ENCODE data around the gene IGFBP5. TPM values are rescaled to one million over a fixed set of nuclear protein-coding genes. Genes with fewer than 3 reads are reported as not detected.

IGFBP5 gene
- total RNA-seq, 1 experiment from 2014 or later = not detected

- H3K9me3 ChIP-seq (ENCODE audit: low read length) = no peaks in the 10 kb centered on the region
- H3K9ac ChIP-seq (ENCODE audit: low read length) = no peak overlapping the region
- DNase-seq = no peak
- no peaks in the 10 kb centered on the region for H3K4me1 ChIP-seq (ENCODE audit: low read length)
- no peaks in the 10 kb centered on the region for H3K9me2 ChIP-seq (replicated peaks; ENCODE audit: insufficient read depth, low read length)
- no peak overlapping the region for H3K27ac ChIP-seq (ENCODE audit: low read length)
- no peak overlapping the region for H2AFZ ChIP-seq (ENCODE audit: low read length)
- H4K20me1 ChIP-seq (ENCODE audit: insufficient read depth, low read depth, low read length) = no peaks in the 10 kb centered on the region
- no peaks in the 10 kb centered on the region for H3K27me3 ChIP-seq (ENCODE audit: low read length)
- H3K36me3 ChIP-seq (ENCODE audit: insufficient read depth, low read length) = no peaks in the 10 kb centered on the region
- no peak overlapping the region for H3K4me2 ChIP-seq (ENCODE audit: low read depth, low read length, poor library complexity, severe bottlenecking)
- no peaks in the 10 kb centered on the region for H3K79me2 ChIP-seq (ENCODE audit: low read length)
- no peak overlapping the region for H3K4me3 ChIP-seq (ENCODE audit: low read length)
These were observed 25.8 kb upstream of the IGFBP5 start for GRCh38 chr2:216721141-216721540.

GRCh38 chr2:216720722-216721121 lies 25.4 kb upstream of the IGFBP5 start:
- Histone ChIP-seq H3K79me2 (ENCODE audit: low read length) (no peaks in the 10 kb centered on the region), H2AFZ (ENCODE audit: low read length) (no peak overlapping the region), H3K27ac (ENCODE audit: low read length) (no peak overlapping the region), H3K9me3 (ENCODE audit: low read length) (no peaks in the 10 kb centered on the region), H3K4me2 (ENCODE audit: low read depth, low read length, poor library complexity, severe bottlenecking) (no peak overlapping the region), H3K4me1 (ENCODE audit: low read length) (no peaks in the 10 kb centered on the region), H3K36me3 (ENCODE audit: insufficient read depth, low read length) (no peaks in the 10 kb centered on the region), H3K9ac (ENCODE audit: low read length) (no peak overlapping the region), H3K27me3 (ENCODE audit: low read length) (no peaks in the 10 kb centered on the region), H3K9me2 (replicated peaks; ENCODE audit: insufficient read depth, low read length) (no peaks in the 10 kb centered on the region), H3K4me3 (ENCODE audit: low read length) (no peak overlapping the region), H4K20me1 (ENCODE audit: insufficient read depth, low read depth, low read length) (no peaks in the 10 kb centered on the region)
- no peak for DNase-seq

GRCh38 chr2:216717907-216718615 lies 22.7 kb upstream of the IGFBP5 start:
- no peaks in the 10 kb centered on the region for H3K4me1 ChIP-seq (ENCODE audit: low read length)
- no peak overlapping the region for H2AFZ ChIP-seq (ENCODE audit: low read length)
- H3K9ac ChIP-seq (ENCODE audit: low read length) = no peak overlapping the region
- H3K27ac ChIP-seq (ENCODE audit: low read length) = no peak overlapping the region
- no peaks in the 10 kb centered on the region for H3K9me2 ChIP-seq (replicated peaks; ENCODE audit: insufficient read depth, low read length)
- DNase-seq = no peak
- no peaks in the 10 kb centered on the region for H3K9me3 ChIP-seq (ENCODE audit: low read length)
- H3K36me3 ChIP-seq (ENCODE audit: insufficient read depth, low read length) = no peaks in the 10 kb centered on the region
- no peaks in the 10 kb centered on the region for H3K79me2 ChIP-seq (ENCODE audit: low read length)
- H3K27me3 ChIP-seq (ENCODE audit: low read length) = no peaks in the 10 kb centered on the region
- H3K4me2 ChIP-seq (ENCODE audit: low read depth, low read length, poor library complexity, severe bottlenecking) = no peak overlapping the region
- H4K20me1 ChIP-seq (ENCODE audit: insufficient read depth, low read depth, low read length) = no peaks in the 10 kb centered on the region
- H3K4me3 ChIP-seq (ENCODE audit: low read length) = no peak overlapping the region

- H3K79me2 ChIP-seq (ENCODE audit: low read length) = no peaks in the 10 kb centered on the region
These were observed 22.1 kb upstream of the IGFBP5 start for GRCh38 chr2:216717491-216717901.

GRCh38 chr2:216716109-216716508 lies 20.8 kb upstream of the IGFBP5 start:
- Histone ChIP-seq H4K20me1 (ENCODE audit: insufficient read depth, low read depth, low read length) (no peaks in the 10 kb centered on the region), H3K9me2 (replicated peaks; ENCODE audit: insufficient read depth, low read length) (no peaks in the 10 kb centered on the region), H3K27ac (ENCODE audit: low read length) (no peak overlapping the region), H3K36me3 (ENCODE audit: insufficient read depth, low read length) (no peaks in the 10 kb centered on the region), H3K79me2 (ENCODE audit: low read length) (no peaks in the 10 kb centered on the region), H3K9ac (ENCODE audit: low read length) (no peak overlapping the region), H3K4me2 (ENCODE audit: low read depth, low read length, poor library complexity, severe bottlenecking) (no peak overlapping the region), H3K4me3 (ENCODE audit: low read length) (no peak overlapping the region), H3K4me1 (ENCODE audit: low read length) (no peaks in the 10 kb centered on the region), H3K27me3 (ENCODE audit: low read length) (no peaks in the 10 kb centered on the region), H2AFZ (ENCODE audit: low read length) (no peak overlapping the region), H3K9me3 (ENCODE audit: low read length) (no peaks in the 10 kb centered on the region)
- DNase-seq = no peak

More at GRCh38 chr2:216717491-216717901, 22.1 kb upstream of the IGFBP5 start:
- no peak for DNase-seq
- Histone ChIP-seq H3K4me3 (ENCODE audit: low read length) (no peak overlapping the region), H3K9me2 (replicated peaks; ENCODE audit: insufficient read depth, low read length) (no peaks in the 10 kb centered on the region), H3K9ac (ENCODE audit: low read length) (no peak overlapping the region), H3K36me3 (ENCODE audit: insufficient read depth, low read length) (no peaks in the 10 kb centered on the region), H3K4me2 (ENCODE audit: low read depth, low read length, poor library complexity, severe bottlenecking) (no peak overlapping the region), H4K20me1 (ENCODE audit: insufficient read depth, low read depth, low read length) (no peaks in the 10 kb centered on the region), H3K27me3 (ENCODE audit: low read length) (no peaks in the 10 kb centered on the region), H2AFZ (ENCODE audit: low read length) (no peak overlapping the region), H3K4me1 (ENCODE audit: low read length) (no peaks in the 10 kb centered on the region), H3K9me3 (ENCODE audit: low read length) (no peaks in the 10 kb centered on the region), H3K27ac (ENCODE audit: low read length) (no peak overlapping the region)

- H3K9me2 ChIP-seq (replicated peaks; ENCODE audit: insufficient read depth, low read length) = no peaks in the 10 kb centered on the region
These were observed 20.1 kb upstream of the IGFBP5 start for GRCh38 chr2:216715402-216715974.

GRCh38 chr2:216714376-216714775 lies 19.0 kb upstream of the IGFBP5 start:
- H3K36me3 ChIP-seq (ENCODE audit: insufficient read depth, low read length) = no peaks in the 10 kb centered on the region
- H3K4me1 ChIP-seq (ENCODE audit: low read length) = no peaks in the 10 kb centered on the region
- H3K9me3 ChIP-seq (ENCODE audit: low read length) = no peaks in the 10 kb centered on the region
- no peak overlapping the region for H3K27ac ChIP-seq (ENCODE audit: low read length)
- H2AFZ ChIP-seq (ENCODE audit: low read length) = no peak overlapping the region
- H3K27me3 ChIP-seq (ENCODE audit: low read length) = no peaks in the 10 kb centered on the region
- no peaks in the 10 kb centered on the region for H4K20me1 ChIP-seq (ENCODE audit: insufficient read depth, low read depth, low read length)
- no peak overlapping the region for H3K4me3 ChIP-seq (ENCODE audit: low read length)
- no peak overlapping the region for H3K4me2 ChIP-seq (ENCODE audit: low read depth, low read length, poor library complexity, severe bottlenecking)
- no peak overlapping the region for H3K9ac ChIP-seq (ENCODE audit: low read length)
- no peaks in the 10 kb centered on the region for H3K79me2 ChIP-seq (ENCODE audit: low read length)
- DNase-seq = no peak
- no peaks in the 10 kb centered on the region for H3K9me2 ChIP-seq (replicated peaks; ENCODE audit: insufficient read depth, low read length)

More at GRCh38 chr2:216715402-216715974, 20.1 kb upstream of the IGFBP5 start:
- no peaks in the 10 kb centered on the region for H4K20me1 ChIP-seq (ENCODE audit: insufficient read depth, low read depth, low read length)
- H3K36me3 ChIP-seq (ENCODE audit: insufficient read depth, low read length) = no peaks in the 10 kb centered on the region
- H3K27me3 ChIP-seq (ENCODE audit: low read length) = no peaks in the 10 kb centered on the region
- no peak for DNase-seq
- no peaks in the 10 kb centered on the region for H3K9me3 ChIP-seq (ENCODE audit: low read length)
- H3K4me2 ChIP-seq (ENCODE audit: low read depth, low read length, poor library complexity, severe bottlenecking) = no peak overlapping the region
- H3K79me2 ChIP-seq (ENCODE audit: low read length) = no peaks in the 10 kb centered on the region
- no peak overlapping the region for H3K4me3 ChIP-seq (ENCODE audit: low read length)
- no peak overlapping the region for H3K27ac ChIP-seq (ENCODE audit: low read length)
- no peaks in the 10 kb centered on the region for H3K4me1 ChIP-seq (ENCODE audit: low read length)
- no peak overlapping the region for H3K9ac ChIP-seq (ENCODE audit: low read length)
- no peak overlapping the region for H2AFZ ChIP-seq (ENCODE audit: low read length)

- Histone ChIP-seq H3K9ac (ENCODE audit: low read length) (no peak overlapping the region), H3K9me2 (replicated peaks; ENCODE audit: insufficient read depth, low read length) (no peaks in the 10 kb centered on the region), H4K20me1 (ENCODE audit: insufficient read depth, low read depth, low read length) (no peaks in the 10 kb centered on the region), H3K4me1 (ENCODE audit: low read length) (no peaks in the 10 kb centered on the region), H3K4me3 (ENCODE audit: low read length) (no peak overlapping the region), H3K79me2 (ENCODE audit: low read length) (no peaks in the 10 kb centered on the region), H3K9me3 (ENCODE audit: low read length) (no peaks in the 10 kb centered on the region), H3K27me3 (ENCODE audit: low read length) (no peaks in the 10 kb centered on the region), H3K36me3 (ENCODE audit: insufficient read depth, low read length) (no peaks in the 10 kb centered on the region), H2AFZ (ENCODE audit: low read length) (no peak overlapping the region), H3K27ac (ENCODE audit: low read length) (no peak overlapping the region), H3K4me2 (ENCODE audit: low read depth, low read length, poor library complexity, severe bottlenecking) (no peak overlapping the region)
- DNase-seq = no peak
These were observed 18.5 kb upstream of the IGFBP5 start for GRCh38 chr2:216713691-216714336.

Data from Karpas-422 (cell line).